ENCODE results near the gene QSOX2.
"Not testable (repeated sequence)": the region's sequence is repeated elsewhere in the genome, so short reads cannot be mapped to it uniquely, and the experiment has no call there.

DNA sequence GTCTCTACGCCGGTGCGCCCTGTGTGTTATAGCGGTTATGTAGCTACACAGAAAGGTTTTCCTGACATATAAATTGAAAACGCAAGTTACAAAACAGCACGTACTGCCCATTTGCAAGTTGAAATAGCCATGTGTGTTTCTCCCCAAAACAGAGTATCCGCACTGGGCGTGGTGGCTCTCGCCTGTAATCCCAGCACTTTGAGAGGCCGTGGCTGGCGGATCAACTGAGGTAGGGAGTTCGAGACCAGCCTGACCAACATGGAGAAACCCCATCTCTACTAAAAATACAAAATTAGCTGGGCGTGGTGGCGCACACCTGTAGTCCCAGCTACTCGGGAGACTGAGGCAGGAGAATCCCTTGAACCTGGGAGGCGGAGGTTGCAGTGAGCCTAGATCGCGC is 21.0 kb upstream of the QSOX2 start:
- TF ChIP-seq POLR2A (IDR thresholded peaks at IDR 0.05) = not testable (repeated sequence)
- TF ChIP-seq, protein P1, sequence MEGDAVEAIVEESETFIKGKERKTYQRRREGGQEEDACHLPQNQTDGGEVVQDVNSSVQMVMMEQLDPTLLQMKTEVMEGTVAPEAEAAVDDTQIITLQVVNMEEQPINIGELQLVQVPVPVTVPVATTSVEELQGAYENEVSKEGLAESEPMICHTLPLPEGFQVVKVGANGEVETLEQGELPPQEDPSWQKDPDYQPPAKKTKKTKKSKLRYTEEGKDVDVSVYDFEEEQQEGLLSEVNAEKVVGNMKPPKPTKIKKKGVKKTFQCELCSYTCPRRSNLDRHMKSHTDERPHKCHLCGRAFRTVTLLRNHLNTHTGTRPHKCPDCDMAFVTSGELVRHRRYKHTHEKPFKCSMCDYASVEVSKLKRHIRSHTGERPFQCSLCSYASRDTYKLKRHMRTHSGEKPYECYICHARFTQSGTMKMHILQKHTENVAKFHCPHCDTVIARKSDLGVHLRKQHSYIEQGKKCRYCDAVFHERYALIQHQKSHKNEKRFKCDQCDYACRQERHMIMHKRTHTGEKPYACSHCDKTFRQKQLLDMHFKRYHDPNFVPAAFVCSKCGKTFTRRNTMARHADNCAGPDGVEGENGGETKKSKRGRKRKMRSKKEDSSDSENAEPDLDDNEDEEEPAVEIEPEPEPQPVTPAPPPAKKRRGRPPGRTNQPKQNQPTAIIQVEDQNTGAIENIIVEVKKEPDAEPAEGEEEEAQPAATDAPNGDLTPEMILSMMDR (IDR thresholded peaks at IDR 0.05) = not testable (repeated sequence)
